Measurements from ENCODE around the gene PTPRT.

GRCh38 chr20:42130810-42131596, 1058.7 kb downstream of the PTPRT start:
- TF ChIP-seq POLR2AphosphoS5 (IDR thresholded peaks at IDR 0.05; ENCODE audit: low read depth, low read length) (no peak), TAF1 (IDR thresholded peaks at IDR 0.05; ENCODE audit: borderline replicate concordance, low read depth, low read length) (no peak), POLR2A (IDR thresholded peaks at IDR 0.05; ENCODE audit: low read depth, low read length) (no peak)

Data from GM12892 (cell line).